ENCODE data around the gene ASPDH. TPM values are rescaled to one million over a fixed set of nuclear protein-coding genes. Genes with fewer than 3 reads are reported as not detected.

Gene ASPDH
- total and polyA plus RNA-seq, 2 of the 13 experiments (the other 11 are each of a cell fraction or from before 2014, with no cell fraction given): 2.2 to 3.3 TPM

GRCh38 chr19:50562329-50562728 lies 48.6 kb upstream of the ASPDH start:
- Histone ChIP-seq H2AFZ (ENCODE audit: low read length) (no peak overlapping the region), H3K4me3 (replicated peaks in 1 of 3; ENCODE audit: insufficient read depth in 1 of 3, low read depth in 2 of 3, low read length in 3 of 3) (no peak overlapping the region), H3K27me3 (ENCODE audit: control insufficient read depth in 1 of 2, insufficient read depth in 2 of 2, low read length in 2 of 2) (peaks cover 5 to 43% of the 10 kb centered on the region in 2 experiments; a peak in 4 of 5 replicates), H3K27ac (ENCODE audit: extremely low read length, insufficient read depth, low read length) (no peak overlapping the region), H3K9ac (ENCODE audit: insufficient read depth, low read depth, low read length) (no peak overlapping the region), H3K9me3 (ENCODE audit: low read length) (no peaks in the 10 kb centered on the region), H3K4me2 (ENCODE audit: low read depth, low read length) (no peak overlapping the region), H3K79me2 (ENCODE audit: insufficient read depth, low read length) (no peaks in the 10 kb centered on the region), H4K20me1 (ENCODE audit: insufficient read depth, low read length) (no peaks in the 10 kb centered on the region), H3K4me1 (ENCODE audit: insufficient read depth, low read length) (0 out of 2 replicates have a peak, but pooled peaks cover under 1% of the 10 kb centered on the region), H3K36me3 (replicated peaks in 1 of 2; ENCODE audit: control insufficient read depth in 1 of 2, insufficient read depth in 2 of 2, low read length in 2 of 2) (no peaks in the 10 kb centered on the region)
- no peak for TF ChIP-seq CREB1 (IDR thresholded peaks at IDR 0.05)
- no peak for TF ChIP-seq CREB1 (CRISPR knock-in tag; IDR thresholded peaks at IDR 0.05)
- TF ChIP-seq, protein P1, sequence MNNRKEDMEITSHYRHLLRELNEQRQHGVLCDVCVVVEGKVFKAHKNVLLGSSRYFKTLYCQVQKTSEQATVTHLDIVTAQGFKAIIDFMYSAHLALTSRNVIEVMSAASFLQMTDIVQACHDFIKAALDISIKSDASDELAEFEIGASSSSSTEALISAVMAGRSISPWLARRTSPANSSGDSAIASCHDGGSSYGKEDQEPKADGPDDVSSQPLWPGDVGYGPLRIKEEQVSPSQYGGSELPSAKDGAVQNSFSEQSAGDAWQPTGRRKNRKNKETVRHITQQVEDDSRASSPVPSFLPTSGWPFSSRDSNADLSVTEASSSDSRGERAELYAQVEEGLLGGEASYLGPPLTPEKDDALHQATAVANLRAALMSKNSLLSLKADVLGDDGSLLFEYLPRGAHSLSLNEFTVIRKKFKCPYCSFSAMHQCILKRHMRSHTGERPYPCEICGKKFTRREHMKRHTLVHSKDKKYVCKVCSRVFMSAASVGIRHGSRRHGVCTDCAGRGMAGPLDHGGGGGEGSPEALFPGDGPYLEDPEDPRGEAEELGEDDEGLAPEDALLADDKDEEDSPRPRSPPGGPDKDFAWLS (CRISPR knock-in tag; IDR thresholded peaks at IDR 0.05; ENCODE audit: borderline replicate concordance): no peak
- TF ChIP-seq ZNF446 (CRISPR knock-in tag; IDR thresholded peaks at IDR 0.05): no peak
- no peak for TF ChIP-seq TFAP4 (IDR thresholded peaks at IDR 0.05; ENCODE audit: borderline replicate concordance, low read depth)
- no peak for TF ChIP-seq ZNF17 (CRISPR knock-in tag; IDR thresholded peaks at IDR 0.05)
- BruUV-seq (replicated peaks): no TSS peak
- intact Hi-C loops (cut with micrococcal nuclease; ENCODE audit: unreplicated experiment) (loop anchor here (10.0 kb wide), 1 partner anchor 1732 kb away; the partner anchor contains the start of gene ZNF480), in situ Hi-C loops (cut with HindIII; ENCODE audit: extremely low pct_ligation_motif_present, low pct_unique_long_range_greater_than_20kb) (no loop called here)
- no peak for FAIRE-seq
- DNase-seq (ENCODE audit: low spot score): no peak
- CTCF ChIA-PET (ENCODE audit: low intra/inter-chr PET ratio, low total read pairs): no interaction called here
- POLR2A ChIA-PET: no interaction called here
- no peak for ATAC-seq
- 13% methylated on average over 3 of the region's 4 CpGs for WGBS (ENCODE audit: low lambda C conversion rate)
